GM21360 (cell line): ENCODE data around the gene CYFIP1.

Experiments
- ATAC-seq: cut with Tn5 transposase; IDR thresholded peaks from one replicate; pipeline ENCODE4 v1.9.1; 2021; ENCODE audit warnings: mild to moderate bottlenecking, moderate library complexity; ENCODE audit not compliant: unreplicated experiment

The CYFIP1 gene

DNA sequence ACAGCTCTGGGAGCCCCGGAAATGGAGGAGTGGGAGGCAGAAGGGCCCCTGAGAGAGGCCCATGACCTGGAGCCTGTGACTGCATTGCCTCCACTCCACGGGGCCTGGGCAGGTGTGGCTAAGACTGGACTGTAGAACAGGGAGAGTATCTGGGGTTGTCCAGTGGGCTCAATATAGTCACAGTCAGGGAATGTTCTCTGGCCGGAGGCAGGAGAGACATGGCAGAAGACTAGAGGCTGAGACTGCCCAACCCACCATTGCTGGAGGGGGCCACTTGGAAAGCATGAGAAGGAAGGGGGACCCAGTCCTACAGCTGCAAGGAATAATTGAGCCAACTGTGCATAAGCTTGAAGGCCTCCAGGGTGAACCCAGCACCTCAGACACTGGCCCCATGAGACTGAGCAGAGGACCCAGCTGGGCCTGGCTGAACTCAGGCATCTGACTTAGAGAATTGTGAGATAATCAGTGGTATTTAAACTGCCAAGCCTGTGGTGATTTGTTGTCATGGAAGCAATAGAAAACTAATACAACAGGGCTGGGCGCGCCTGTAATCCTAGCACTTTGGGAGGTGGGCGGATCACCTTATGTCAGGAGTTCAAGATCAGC lies 108.6 kb downstream of the CYFIP1 start:
- ATAC-seq, result no peak

DNA sequence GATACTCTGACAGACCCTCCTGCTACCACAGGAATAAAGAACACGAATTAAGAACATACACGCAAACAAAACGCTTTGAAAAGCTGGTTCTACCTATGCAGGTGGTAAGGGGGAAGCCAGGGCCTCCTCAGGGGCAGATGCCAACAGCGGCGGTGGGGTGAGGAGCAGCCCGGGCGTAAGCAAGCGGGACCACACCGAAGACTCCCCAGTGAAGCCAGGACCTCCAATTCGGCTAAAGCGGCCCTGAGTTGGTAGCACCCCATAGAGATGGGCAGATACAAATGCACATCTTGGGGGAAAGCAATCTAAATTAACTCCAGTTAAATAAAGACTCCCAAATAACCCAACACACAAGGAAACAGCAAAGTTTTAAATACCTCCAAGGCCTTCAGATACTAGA lies 109.3 kb downstream of the CYFIP1 start:
- ATAC-seq, result no peak

DNA sequence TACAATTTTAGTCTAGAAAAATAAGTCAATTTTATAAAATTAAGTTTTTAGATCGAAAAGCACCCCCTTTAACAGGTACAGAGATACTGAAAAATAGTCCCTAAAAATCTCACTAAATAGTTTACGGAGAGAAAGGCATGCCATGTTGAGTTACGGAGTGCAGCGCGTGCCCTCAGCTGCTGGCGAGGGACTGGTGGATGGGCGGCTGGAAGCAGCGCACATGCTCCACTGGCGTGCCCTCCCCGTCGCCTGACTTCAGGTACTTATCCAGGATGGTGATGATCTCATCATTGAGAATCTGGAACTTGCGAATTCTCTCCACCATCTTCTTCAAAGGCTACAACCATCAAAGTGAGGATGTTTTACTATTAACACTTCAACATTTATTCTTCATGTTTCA lies 110.3 kb downstream of the CYFIP1 start:
- ATAC-seq, result no peak

DNA sequence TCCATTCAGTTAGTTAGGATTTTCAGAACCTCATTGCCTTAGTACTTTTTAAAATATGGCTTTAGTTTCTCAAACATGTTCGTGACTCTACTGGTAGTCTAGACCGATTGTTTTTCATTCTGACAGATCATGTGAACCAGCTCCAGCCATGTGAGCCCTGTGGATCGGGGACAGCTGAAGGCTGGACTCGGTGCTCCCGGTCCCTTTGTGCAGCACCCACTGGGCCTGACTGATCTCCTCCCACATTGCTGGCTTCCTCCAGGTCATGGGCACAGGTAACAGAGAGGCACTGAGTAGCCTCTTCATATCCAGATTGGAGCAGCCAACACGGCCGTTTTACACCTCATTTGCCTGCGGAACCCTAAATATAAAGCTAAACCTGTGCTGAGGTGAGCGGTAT lies 111.2 kb downstream of the CYFIP1 start:
- no peak for ATAC-seq

DNA sequence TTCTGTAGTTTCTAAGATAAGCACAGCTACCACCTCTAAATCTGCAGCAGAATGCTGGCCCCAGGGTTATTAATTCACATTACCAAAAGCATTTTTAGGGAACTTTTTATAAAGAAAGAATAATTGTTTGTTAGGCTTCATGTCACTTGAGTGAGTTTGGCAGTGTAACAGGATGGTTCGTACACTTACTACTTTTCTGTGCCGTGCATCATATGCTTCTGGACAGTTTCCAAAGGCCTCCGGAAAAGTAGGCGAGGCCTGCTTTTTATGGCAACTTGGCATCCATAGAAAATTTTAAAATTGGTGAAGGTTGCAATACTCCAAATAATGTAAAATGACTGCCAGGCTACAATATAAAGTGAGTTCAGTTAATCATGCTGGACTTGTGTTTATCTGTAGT lies 111.7 kb downstream of the CYFIP1 start:
- no peak for ATAC-seq

DNA sequence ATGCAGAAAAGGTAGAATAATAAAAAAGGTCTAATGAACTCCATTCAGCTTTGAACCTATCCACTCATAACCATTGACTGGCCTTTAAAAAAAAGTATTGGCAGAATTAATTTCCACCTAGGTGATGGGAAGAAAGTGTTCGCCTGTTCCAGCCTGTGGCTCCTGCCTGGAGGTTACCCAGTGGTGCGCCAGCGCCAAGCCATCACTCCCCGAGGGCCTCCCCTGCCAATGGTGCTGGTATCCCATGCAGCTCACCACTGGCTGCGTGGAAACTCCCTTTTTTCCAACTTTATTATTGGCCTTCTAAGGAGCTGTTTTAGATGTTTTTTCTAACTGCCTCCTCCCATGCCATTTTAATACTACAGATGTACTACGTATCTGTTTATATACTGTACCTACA lies 112.3 kb downstream of the CYFIP1 start:
- ATAC-seq, result no peak

DNA sequence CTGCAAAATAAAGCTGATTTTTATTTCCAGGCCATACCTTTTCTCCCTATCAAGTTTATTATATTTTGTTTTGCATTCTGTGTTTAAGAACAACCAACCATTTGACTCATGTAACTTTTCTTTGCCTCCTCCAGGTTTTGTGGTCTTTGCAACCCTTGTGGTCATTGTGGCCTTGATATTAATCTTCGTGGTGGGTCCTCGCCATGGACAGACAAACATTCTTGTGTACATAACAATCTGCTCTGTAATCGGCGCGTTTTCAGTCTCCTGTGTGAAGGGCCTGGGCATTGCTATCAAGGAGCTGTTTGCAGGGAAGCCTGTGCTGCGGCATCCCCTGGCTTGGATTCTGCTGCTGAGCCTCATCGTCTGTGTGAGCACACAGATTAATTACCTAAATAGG lies 114.1 kb downstream of the CYFIP1 start:
- no peak for ATAC-seq

DNA sequence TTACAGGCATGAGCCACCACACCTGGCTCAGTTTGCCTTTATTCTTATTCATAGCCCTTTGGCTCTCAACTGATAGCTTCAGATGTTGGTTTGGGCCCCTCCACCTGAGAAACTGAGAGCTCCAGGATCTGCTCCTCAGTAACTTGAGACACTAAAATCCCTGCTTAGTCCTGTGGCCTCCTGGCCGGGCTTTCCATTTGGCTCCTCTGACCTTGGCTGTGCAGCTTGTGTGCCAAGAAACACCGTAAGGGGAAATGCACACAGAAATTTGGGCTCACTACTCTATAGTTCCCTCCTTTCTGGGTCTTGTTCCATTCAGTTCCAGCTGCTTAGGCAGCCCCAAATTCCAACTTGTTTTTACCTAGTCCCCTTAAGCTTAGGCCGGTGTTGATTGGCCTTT lies 116.8 kb downstream of the CYFIP1 start:
- ATAC-seq, result no peak

DNA sequence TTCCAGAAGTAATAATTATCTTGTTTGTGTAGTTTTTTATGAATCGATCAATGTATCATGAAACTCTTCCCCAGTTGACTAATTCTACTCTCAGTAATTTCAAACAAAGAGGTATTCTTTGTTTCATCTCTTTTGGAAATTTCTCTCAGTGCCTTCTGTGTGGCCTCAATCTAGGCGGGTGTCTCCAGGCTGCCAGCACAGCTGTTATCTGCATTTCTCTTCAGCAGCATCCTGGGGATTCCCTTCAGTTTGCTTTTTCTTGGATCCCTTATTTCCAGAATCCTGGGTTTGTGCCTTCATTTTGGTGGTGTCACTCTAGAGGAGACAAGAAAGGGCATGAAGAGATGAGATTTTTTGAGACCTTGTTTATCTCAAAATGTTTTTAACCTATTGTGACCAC lies 119.0 kb downstream of the CYFIP1 start:
- ATAC-seq, result no peak

DNA sequence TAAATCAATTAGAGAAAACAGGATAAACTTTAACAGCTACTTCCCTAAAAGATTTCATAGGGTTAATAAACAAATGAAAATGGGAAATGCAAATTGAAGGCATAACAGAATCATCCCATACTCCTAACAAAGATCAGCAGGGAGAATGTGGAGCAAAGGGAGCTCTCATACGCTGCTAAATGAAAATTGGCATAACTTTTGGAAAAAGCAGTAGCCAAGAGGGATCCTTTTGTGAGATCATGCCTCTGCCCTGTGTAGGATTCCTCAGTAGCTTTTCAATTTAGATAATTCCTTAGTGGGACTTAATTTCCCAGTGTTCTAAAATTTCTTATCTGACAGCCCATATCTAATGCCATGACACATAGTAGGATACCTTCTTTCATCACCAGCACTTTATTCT lies 123.5 kb downstream of the CYFIP1 start:
- no peak for ATAC-seq

DNA sequence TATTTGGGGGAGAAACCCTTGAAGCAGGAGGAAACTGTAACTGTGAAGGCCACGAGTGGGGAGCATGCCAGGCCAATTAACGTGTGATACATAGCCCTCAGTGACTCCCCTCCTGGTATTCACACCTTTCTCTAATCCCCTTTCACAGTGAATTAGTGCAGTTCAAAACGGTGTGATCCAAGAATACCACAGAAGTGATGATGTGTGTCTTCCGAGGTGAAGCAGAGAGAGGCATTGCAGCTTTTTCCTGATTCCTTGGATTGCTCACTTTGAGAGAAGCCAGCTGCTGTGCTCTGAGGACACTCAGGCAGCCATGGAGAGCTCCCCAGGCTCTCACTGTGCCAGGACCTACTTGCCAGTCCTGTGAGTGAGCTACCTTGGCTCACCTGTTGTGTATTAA lies 124.4 kb downstream of the CYFIP1 start:
- ATAC-seq, result no peak

DNA sequence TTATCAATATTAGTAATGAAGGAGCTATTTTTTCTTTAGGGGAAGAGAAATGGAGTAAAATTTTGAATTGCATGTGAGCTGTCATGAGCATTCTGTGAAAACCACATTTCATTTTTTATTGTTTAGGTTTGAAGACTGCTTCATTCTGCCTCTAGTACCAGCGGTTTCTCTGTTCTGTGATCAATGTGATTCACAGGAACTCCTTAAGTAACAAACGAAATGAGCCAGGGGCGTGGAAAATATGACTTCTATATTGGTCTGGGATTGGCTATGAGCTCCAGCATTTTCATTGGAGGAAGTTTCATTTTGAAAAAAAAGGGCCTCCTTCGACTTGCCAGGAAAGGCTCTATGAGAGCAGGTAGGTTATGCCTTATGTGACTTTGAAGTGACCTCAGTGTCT lies 128.7 kb downstream of the CYFIP1 start:
- no peak for ATAC-seq

DNA sequence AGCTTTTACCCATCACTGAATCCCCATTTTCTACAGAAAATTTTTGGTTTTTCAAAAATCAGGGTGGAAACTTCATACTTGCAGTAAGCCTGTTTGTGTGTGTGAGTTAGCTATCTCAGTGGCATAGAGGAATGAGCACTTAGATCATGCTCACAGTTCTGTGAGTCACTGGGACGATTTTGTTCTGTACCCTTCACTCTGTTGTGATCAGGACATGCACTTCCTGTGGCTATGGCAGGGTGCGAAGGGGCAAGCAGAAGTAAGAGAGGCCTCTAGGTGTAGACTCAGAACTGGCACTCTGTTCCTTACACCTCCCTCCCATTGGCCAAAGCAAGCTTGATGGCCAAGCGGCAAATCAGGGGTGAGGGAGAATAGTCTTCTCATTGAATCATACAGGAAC lies 130.1 kb downstream of the CYFIP1 start:
- no peak for ATAC-seq

DNA sequence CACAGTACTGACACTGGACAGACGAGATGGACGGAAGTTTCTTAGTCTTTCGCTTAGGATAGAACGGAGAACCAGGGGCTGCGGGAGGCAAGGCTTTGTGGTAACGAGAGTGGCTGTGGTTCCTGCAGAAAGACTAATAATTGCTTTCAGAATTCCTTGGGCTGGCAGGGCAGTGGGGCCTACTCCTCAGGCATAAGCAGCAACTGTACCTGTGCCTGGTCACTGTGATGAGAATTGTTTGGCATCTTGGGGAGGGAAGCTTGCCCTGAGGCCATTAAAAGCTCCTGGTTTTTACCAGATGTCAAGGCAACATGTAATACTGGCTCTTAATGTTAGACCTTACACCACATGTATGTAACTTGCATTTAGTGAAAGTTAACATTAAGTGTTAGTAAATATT lies 134.1 kb downstream of the CYFIP1 start:
- no peak for ATAC-seq

DNA sequence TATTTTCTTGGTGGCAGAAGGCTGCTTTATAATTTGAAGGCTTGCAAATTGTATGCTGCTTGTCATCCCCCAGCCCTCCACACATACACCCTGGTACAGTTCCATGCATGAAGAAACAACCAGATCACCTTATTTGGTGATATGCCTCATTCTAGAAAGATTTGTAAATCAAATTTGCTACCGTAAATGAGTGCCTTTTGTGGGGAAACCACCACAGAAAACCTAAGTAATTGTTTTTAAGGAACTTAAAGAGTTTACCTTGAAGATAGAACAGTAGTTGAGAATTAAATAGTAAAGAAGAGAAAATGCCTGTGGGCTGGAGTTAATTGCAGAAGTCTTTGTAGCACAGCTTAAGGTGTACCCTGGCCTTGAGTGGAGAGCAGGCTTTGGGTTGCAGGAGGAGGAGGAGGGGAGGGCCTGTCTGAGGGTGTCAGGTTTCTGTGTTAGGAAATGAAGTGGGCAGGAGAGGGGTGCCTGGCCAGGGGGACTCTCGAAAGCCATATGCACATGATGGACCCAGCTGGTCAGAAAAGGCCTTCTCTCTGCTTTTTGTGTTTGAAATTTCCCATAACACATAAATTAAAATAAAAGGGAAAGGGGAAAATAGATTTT lies 134.8 kb downstream of the CYFIP1 start:
- ATAC-seq, result no peak

DNA sequence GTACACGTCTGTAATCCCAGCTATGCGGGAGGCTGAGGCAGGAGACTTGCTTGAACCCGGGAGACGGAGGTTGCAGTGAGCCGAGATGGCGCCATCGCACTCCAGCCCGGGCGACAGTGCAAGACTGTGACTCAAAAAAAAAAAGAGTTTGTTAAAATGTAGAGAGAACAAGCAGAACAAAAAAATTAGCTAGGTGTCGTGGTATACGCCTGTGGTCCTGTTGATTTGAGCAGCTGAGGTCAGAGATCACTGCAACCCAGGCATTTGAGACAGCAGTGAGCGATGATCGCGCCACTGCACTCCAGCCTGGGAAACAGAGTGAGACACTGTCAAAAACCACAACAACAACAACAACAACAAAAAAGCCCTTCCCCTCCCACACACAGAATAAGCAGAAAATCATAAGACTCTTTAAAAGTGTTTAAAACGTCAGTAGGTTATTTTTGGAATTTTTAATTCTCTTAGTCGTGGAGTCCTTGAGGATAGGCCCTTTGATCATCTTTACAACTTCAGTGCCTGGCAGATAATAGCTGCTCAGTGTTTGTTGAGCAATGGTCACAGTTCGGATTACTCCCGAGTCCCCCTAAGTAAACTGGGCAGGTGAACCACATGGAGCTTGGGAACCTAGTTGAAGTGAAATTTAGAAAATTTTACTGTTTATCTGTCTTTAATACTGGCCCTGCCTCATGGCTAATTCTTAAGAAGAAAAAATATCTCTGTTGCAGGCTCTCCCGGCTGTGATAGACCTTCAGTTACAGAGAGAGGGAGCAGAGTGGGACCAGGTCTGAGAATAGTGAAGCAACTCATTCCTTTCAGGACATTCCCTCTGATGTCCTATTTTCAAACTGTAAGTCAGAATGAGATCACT lies 135.5 kb downstream of the CYFIP1 start:
- ATAC-seq, result no peak

DNA sequence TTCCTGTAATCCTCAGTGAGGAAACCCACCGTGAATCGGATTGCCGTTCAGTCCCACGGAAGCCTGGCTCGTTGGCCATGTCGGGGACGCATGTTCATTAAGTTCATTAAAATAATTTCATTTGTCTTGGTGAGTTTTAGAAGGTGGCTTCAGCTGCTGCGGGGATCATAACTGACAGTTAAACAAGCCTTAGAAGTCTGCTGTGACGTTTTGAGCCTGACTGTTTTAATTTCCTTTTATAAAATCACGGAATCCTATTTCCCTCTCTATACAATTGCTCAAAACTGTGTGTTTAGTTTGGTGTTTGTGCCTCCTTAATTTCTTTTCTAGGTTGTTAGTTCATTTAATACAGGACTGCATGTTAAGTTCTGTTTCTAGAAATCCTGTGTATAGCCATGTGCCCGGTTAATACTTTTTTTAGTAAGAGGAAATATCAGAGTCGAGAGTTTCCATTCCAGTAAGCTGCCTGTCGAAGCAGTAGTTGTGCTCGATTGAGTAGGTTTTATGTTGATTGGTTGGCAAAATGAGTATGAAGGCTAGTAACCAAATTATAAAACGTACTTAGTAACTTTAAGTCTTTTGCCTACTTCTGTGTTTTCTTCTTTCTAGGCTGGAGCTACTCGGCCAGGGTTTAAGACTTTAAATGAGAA lies 141.0 kb downstream of the CYFIP1 start:
- ATAC-seq, result no peak

DNA sequence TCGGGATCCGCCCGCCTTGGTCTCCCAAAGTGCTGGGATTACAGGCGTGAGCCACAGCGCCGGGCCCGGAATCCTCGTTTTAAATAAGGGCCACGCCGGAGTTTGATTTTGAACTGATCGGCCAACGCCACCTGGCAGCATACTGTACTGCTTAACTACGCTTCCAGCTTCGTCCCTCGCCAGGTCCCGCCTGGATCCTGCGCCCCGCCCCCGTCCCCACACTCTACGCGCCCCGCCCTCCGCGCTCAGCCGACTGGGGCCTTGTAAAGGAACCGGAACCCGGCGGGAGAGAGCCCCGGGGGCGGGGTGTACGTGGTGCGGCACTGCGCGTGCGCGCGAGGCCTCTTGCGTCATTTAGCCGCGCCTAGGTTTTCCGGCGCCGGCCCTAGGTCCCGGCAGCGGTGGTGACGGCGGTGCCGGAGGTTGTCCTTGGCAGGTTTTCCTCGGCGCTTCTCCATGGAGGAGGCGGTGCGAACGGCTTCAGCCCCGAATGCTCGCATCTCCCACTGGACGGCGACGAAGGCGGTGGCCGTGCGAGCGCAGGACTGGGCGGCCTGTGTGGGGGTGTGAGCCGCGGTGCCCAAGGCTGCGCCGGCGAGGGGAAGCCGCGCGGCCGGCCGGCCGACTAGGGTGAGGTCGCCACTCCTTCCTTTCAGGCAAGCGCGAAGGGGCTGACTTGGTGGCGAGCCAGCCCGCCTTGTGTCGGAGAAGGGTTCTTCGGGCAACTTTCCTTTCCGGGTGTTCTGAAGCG lies 141.7 kb downstream of the CYFIP1 start, which contains the start of gene NIPA2:
NIPA2 (plus strand) TSS at position 375 of the 751 bp plus-strand sequence. CDS start 13,066 bp downstream, outside the sequence.
- peak; percentile 80 for ATAC-seq

DNA sequence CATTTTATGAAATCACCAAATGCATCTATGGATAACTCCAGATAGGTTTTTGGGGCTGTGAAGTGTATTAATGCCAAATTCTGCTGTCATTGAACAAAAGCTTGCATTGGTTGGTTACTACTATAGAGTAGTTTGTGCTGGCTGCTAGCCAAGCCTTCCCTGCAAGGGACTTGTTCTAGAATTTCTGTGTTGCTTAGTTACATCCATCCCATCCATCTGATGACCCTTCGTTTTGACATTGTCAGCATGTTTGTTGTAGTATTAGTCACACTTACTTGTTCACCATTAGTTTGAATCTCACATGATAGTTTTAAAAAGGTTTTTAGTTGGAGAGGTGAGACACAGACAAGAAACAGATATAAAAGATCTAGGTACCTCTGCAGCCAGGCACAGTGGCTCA lies 148.7 kb downstream of the CYFIP1 start:
- no peak for ATAC-seq

DNA sequence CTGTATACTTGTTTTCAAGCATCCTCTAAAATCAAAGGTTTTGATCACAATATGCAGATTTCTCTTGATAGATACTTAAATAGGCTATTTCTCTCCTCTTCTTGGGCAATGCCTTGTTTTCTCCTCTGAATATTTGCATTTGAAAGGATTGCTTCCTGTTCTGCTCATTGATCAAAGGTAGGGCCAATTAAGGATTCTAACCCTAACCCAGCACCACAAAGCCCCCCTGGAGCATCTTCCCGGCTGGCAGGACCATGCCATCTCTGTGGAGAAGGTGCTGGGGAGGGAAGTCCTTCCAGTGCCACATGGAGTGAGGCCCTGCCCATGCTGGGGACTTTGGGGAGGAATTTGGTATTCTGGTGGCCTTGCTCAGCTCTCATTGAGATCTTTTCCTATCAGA lies 153.0 kb downstream of the CYFIP1 start:
- no peak for ATAC-seq
